ENCODE results near the gene SLC25A22. TPM values are rescaled to one million over a fixed set of nuclear protein-coding genes. Genes with fewer than 3 reads are reported as not detected.

SLC25A22 gene
- total RNA-seq, 1 donor from 2014 or later: 17.8 TPM

- Mint-ChIP-seq H3K9me3 (ENCODE audit: unreplicated experiment) (no peaks in the 10 kb centered on the region), H3K27me3 (ENCODE audit: unreplicated experiment) (peaks cover 6% of the 10 kb centered on the region), H3K4me1 (ENCODE audit: unreplicated experiment) (no peaks in the 10 kb centered on the region), H3K36me3 (ENCODE audit: low read depth, unreplicated experiment) (no peaks in the 10 kb centered on the region), H3K27ac (ENCODE audit: unreplicated experiment) (no peak overlapping the region), H3K4me3 (ENCODE audit: unreplicated experiment) (no peak overlapping the region)
- DNase-seq (ENCODE audit: low spot score): no peak
- no peak for TF ChIP-seq CTCF (IDR thresholded peaks at IDR 0.05; ENCODE audit: unreplicated experiment)
Measured at GRCh38 chr11:821512-822371, 23.7 kb upstream of the SLC25A22 start.

GRCh38 chr11:820655-821511 is 22.8 kb upstream of the SLC25A22 start:
- no peak for TF ChIP-seq CTCF (IDR thresholded peaks at IDR 0.05; ENCODE audit: unreplicated experiment)
- DNase-seq (ENCODE audit: low spot score): no peak
- H3K4me1 Mint-ChIP-seq (ENCODE audit: unreplicated experiment): no peaks in the 10 kb centered on the region
- H3K9me3 Mint-ChIP-seq (ENCODE audit: unreplicated experiment): no peaks in the 10 kb centered on the region
- no peaks in the 10 kb centered on the region for H3K36me3 Mint-ChIP-seq (ENCODE audit: low read depth, unreplicated experiment)
- H3K4me3 Mint-ChIP-seq (ENCODE audit: unreplicated experiment): peak overlapping the region; percentile 82
- H3K27ac Mint-ChIP-seq (ENCODE audit: unreplicated experiment): no peak overlapping the region
- H3K27me3 Mint-ChIP-seq (ENCODE audit: unreplicated experiment): peaks cover 3% of the 10 kb centered on the region

- H3K9me3 Mint-ChIP-seq (ENCODE audit: unreplicated experiment): no peaks in the 10 kb centered on the region
- H3K4me3 Mint-ChIP-seq (ENCODE audit: unreplicated experiment): peak overlapping the region; percentile 91
- H3K27me3 Mint-ChIP-seq (ENCODE audit: unreplicated experiment): peaks cover 3% of the 10 kb centered on the region
- no peaks in the 10 kb centered on the region for H3K4me1 Mint-ChIP-seq (ENCODE audit: unreplicated experiment)
- peak; percentile 66 for DNase-seq (ENCODE audit: low spot score)
- TF ChIP-seq CTCF (IDR thresholded peaks at IDR 0.05; ENCODE audit: unreplicated experiment): no peak
- no peaks in the 10 kb centered on the region for H3K36me3 Mint-ChIP-seq (ENCODE audit: low read depth, unreplicated experiment)
- H3K27ac Mint-ChIP-seq (ENCODE audit: unreplicated experiment): no peak overlapping the region
Measured at GRCh38 chr11:819943-820649, 22.0 kb upstream of the SLC25A22 start.

GRCh38 chr11:819129-819931 is 21.2 kb upstream of the SLC25A22 start:
- H3K36me3 Mint-ChIP-seq (ENCODE audit: low read depth, unreplicated experiment): no peaks in the 10 kb centered on the region
- no peak for TF ChIP-seq CTCF (IDR thresholded peaks at IDR 0.05; ENCODE audit: unreplicated experiment)
- no peak overlapping the region for H3K27ac Mint-ChIP-seq (ENCODE audit: unreplicated experiment)
- H3K9me3 Mint-ChIP-seq (ENCODE audit: unreplicated experiment): no peaks in the 10 kb centered on the region
- DNase-seq (ENCODE audit: low spot score): peak; percentile 88
- peaks cover 3% of the 10 kb centered on the region for H3K27me3 Mint-ChIP-seq (ENCODE audit: unreplicated experiment)
- no peaks in the 10 kb centered on the region for H3K4me1 Mint-ChIP-seq (ENCODE audit: unreplicated experiment)
- no peak overlapping the region for H3K4me3 Mint-ChIP-seq (ENCODE audit: unreplicated experiment)
